ENCODE results near the gene MPST.

DNA sequence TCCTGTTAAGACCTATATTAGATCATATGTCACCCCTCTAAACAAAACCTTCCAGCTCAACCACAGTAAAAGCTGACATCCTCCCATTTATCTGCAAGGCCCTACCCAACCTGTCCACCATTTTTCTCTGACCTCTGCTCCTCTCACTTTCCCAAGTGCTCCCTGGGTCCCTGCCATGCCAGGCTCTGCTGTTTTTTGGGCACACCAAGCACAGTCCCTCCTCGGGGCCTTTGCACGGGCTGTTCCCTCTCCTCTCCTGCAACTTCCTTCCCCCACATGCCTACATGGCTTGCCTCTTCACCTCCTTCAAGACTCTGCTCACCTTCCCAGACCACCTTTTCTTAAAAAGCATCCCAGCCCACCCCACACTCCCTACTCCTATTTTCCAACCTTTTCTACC, 10.1 kb upstream of the MPST start:
- TF ChIP-seq, protein P1, sequence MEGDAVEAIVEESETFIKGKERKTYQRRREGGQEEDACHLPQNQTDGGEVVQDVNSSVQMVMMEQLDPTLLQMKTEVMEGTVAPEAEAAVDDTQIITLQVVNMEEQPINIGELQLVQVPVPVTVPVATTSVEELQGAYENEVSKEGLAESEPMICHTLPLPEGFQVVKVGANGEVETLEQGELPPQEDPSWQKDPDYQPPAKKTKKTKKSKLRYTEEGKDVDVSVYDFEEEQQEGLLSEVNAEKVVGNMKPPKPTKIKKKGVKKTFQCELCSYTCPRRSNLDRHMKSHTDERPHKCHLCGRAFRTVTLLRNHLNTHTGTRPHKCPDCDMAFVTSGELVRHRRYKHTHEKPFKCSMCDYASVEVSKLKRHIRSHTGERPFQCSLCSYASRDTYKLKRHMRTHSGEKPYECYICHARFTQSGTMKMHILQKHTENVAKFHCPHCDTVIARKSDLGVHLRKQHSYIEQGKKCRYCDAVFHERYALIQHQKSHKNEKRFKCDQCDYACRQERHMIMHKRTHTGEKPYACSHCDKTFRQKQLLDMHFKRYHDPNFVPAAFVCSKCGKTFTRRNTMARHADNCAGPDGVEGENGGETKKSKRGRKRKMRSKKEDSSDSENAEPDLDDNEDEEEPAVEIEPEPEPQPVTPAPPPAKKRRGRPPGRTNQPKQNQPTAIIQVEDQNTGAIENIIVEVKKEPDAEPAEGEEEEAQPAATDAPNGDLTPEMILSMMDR (IDR thresholded peaks at IDR 0.05): no peak
- TF ChIP-seq EZH2 (IDR thresholded peaks at IDR 0.05) (no peak), EZH2phosphoT487 (IDR thresholded peaks at IDR 0.05) (no peak)
